GM18526 (cell line): Measurements from ENCODE around the gene GABBR2.

Experiments
- POLR2A ChIP-seq: IDR thresholded peaks from 3 replicates; pipeline ENCODE4 v1.6.1; 2011; ENCODE audit not compliant: insufficient read length; ENCODE audit errors: extremely low read depth

GABBR2 gene

GRCh38 chr9:98462310-98462709 is 246.4 kb downstream of the GABBR2 start:
- TF ChIP-seq POLR2A: no peak

GRCh38 chr9:98460704-98461103 is 248.0 kb downstream of the GABBR2 start:
- no peak for TF ChIP-seq POLR2A

DNA sequence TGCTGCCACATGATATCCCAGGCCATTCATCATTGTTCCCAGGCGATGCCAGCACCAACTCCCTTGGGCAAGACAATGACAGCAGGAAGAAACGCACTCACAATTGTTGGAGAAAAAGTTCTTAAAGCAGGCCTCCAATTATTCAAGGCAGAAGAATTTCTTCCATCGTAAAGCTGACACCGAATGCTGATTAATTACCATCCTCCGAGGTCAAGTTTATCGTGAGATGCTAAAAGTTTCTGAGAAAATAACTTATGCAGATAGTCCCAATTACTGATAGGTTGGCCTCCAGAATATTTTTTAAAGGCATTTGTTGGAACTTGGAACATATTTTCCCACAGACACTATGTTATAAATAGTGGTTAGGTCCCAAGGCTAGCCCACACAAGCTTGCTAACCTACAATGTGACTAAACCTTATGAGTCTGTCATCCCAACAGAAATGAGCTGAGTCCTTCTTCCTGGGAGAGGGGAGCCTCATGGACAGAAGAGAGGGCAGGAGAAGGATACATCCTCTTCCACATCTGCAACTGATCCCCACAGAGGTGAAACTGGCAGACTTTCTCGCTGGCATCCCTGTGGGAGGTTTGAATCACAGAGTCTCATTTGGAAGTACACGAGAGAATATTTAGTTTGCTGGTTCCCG is 250.9 kb downstream of the GABBR2 start:
- no peak for TF ChIP-seq POLR2A

DNA sequence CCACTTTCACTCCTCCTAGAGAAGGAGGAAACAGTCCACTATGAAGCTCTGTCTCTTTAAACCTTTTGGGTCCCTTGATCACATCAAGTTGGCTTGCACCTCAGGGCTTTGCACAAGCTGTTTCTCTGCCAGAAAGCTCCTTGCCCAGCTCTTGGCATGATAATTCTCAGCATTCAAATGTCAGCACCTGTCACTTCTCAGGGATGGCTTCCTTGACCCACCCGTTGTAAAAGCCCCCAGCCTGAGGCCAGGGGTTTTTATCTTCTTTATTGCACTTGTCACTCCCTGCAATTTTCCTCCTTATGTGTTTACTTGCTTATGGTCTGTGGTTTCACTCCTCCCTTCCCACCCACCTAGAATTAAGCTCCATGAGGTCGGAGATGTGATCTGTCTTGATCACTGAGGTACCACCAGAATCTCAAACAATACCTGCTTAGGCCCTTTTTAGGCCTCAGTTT is 252.6 kb downstream of the GABBR2 start:
- no peak for TF ChIP-seq POLR2A

DNA sequence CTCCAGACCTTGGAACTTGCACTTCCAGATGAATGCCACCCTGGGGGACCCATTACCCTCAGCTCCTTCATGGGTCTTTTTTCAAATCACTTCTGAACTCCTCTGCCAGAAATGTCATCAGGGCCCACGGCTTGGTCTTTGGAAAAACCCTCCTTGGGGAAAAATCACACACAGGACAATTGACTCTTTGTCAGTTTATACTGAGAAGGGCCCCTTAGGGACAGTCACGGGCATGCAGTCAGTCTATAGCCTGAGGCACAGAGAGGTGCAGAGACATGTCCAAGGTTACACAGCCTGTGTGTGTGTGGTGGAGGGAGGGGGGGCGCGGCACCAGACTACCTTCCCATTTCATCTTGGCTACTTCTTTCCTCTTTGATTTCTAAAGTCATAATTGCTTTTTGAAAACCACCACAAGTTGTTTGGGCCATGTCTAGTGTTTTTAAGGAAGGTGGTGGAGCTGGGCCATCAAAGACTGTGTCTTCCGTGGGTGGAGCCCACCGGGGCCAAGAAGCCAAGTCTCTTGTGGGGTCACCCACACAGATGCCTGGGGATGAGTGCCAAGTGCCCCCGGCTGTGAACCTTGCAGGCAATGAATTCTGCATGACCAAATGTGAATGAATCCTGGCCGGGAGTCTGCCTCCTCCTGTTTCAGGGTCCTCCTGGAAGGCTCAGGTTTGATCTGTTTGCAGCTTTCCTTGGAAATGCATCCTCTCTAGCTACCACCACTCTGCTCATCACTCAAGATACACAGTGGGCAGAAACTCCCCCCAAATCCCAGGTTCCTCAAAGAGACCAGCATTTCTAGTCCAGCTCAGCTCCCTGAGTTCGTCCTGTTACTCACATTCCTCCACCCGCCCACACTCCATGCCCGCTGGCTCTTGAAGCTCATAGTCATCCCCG is 253.2 kb downstream of the GABBR2 start:
- TF ChIP-seq POLR2A: no peak

DNA sequence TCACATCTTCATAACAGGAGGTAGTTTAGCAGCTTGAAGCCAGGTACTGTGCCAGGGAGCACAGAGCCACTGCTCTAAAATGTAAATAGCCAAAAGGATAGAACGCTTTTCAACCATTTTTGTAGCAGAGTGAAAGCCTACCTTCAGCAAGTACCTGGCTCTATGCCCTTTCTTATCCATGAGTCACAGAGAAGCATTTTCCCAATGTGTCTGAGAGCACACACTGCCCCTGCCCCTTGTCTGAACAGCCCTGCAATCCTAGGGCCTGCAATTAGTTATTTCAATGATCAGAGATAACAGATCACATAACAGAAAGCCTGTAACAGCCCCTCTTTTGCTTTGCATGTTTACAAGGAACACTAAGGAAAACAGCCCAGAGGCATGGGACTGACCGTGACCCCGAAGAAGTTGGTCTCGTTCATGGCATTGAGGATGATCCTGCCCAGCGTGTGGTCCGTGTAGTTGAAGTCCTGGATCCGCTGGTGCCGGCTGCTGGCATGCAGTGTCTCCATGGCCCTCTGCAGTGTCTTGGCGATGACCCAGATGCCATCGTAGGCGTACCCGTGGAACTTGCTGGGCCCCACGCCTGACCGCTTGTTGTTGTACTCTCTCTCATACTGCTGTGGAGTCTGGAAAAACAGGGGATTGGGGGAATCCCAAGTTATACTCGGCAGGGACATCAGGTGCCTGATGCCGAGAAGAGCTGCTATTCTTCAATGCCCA is 255.0 kb downstream of the GABBR2 start:
- no peak for TF ChIP-seq POLR2A

DNA sequence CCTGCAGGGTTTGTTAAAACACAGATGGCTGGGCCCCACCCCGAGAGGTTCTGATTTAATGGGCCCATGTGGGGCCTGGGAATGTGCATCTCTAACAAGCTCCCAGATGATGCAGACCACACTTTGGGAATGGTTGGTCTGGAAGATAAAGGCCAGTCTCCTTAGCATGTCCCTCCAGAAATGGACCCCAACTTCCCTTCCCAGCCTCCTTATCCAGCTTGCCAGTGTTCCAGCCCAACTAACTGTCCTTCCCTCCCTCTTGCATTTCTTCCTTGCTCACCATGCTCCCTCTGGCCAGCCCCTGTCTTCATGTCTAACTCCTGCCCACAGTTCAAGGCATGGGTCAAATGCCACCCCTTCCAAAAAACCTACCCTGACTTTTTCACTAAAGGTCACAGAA is 257.2 kb downstream of the GABBR2 start:
- no peak for TF ChIP-seq POLR2A

- TF ChIP-seq POLR2A: no peak
These were observed 258.2 kb downstream of the GABBR2 start for GRCh38 chr9:98450496-98450895.

- TF ChIP-seq POLR2A: no peak
These were observed 258.9 kb downstream of the GABBR2 start for GRCh38 chr9:98449871-98450270.

GRCh38 chr9:98445576-98445975 is 263.2 kb downstream of the GABBR2 start:
- no peak for TF ChIP-seq POLR2A

GRCh38 chr9:98444601-98445000 is 264.1 kb downstream of the GABBR2 start:
- no peak for TF ChIP-seq POLR2A

- no peak for TF ChIP-seq POLR2A
These were observed 266.2 kb downstream of the GABBR2 start for GRCh38 chr9:98442541-98442940.

DNA sequence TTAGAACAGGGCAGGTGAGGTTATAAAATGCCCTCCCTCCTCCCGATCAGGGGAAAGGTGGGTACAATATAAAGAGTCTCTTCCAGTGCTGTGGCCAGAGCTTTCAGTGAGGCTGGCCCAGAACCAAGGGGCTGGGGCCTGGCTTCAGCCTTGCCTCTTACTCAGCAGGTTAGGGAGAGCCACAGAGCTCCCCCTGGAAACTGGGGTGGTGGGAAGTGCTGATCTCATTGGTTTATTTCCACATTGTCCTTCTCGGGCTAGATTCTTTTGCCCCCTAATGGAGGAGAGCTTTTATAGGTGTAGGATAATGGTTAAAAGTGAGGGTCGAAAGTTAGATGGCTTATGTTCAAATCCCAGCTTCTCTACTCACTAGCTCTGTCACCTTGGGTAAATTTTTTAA is 266.6 kb downstream of the GABBR2 start:
- no peak for TF ChIP-seq POLR2A

GRCh38 chr9:98438666-98439065 is 270.1 kb downstream of the GABBR2 start:
- no peak for TF ChIP-seq POLR2A

- TF ChIP-seq POLR2A: no peak
These were observed 271.2 kb downstream of the GABBR2 start for GRCh38 chr9:98437458-98438034.
